GM23338 (cell line): ENCODE measurements around the gene VLDLR. TPM values are rescaled to one million over a fixed set of nuclear protein-coding genes. Genes with fewer than 3 reads are reported as not detected.

Experiments used
- ATAC-seq: fragments of 200-7000 bp; cut with Tn5 transposase; 3 replicates; pipeline ENCODE4 v1.9.1; 2020
- DNase-seq: peaks from one replicate; pipeline ENCODE4 v3.0.0-alpha.2; 2015; ENCODE audit warnings: low spot score
- H2AFZ ChIP-seq: fragments of 200-600 bp; sonication (generic); 2 replicates; pipeline ENCODE4 v1.8.0; 2016; ENCODE audit warnings: antibody characterized with exemption, mild to moderate bottlenecking, moderate library complexity
- H3F3A ChIP-seq: fragments of 200-600 bp; sonication (generic); replicated peaks from 2 replicates; pipeline ENCODE4 v1.8.0; 2017; ENCODE audit warnings: antibody characterized with exemption, mixed run types, low read depth
- H3K27ac ChIP-seq: fragments of 200-600 bp; sonication (generic); 2 replicates; pipeline ENCODE4 v1.6.1; 2016; ENCODE audit warnings: low read depth
- H3K27me3 ChIP-seq: fragments of 200-600 bp; sonication (generic); 2 replicates; pipeline ENCODE4 v1.8.0; 2016; ENCODE audit warnings: mild to moderate bottlenecking, mixed run types, moderate library complexity; ENCODE audit not compliant: insufficient read depth
- H3K36me3 ChIP-seq: fragments of 200-600 bp; sonication (generic); 2 replicates; pipeline ENCODE4 v1.8.0; 2016; ENCODE audit warnings: mild to moderate bottlenecking; ENCODE audit not compliant: insufficient read depth
- H3K4me1 ChIP-seq: fragments of 200-600 bp; sonication (generic); 2 replicates; pipeline ENCODE4 v1.8.0; 2016; ENCODE audit warnings: mild to moderate bottlenecking, moderate library complexity; ENCODE audit not compliant: insufficient read depth
- H3K4me2 ChIP-seq: fragments of 200-600 bp; sonication (generic); 2 replicates; pipeline ENCODE4 v1.7.1; 2017; ENCODE audit warnings: mixed run types
- H3K4me3 ChIP-seq: fragments of 200-600 bp; sonication (generic); 2 replicates; pipeline ENCODE4 v1.6.1; 2016; ENCODE audit warnings: mixed run types
- H3K79me2 ChIP-seq: fragments of 200-600 bp; sonication (generic); replicated peaks from 2 replicates; pipeline ENCODE4 v1.8.0; 2017; ENCODE audit warnings: mild to moderate bottlenecking; ENCODE audit not compliant: insufficient read depth
- H3K9me2 ChIP-seq: fragments of 200-600 bp; sonication (generic); 2 replicates; pipeline ENCODE4 v1.8.0; 2017; ENCODE audit not compliant: insufficient read depth
- H4K20me1 ChIP-seq: fragments of 200-600 bp; sonication (generic); replicated peaks from 2 replicates; pipeline ENCODE4 v1.8.0; 2017; ENCODE audit warnings: mild to moderate bottlenecking; ENCODE audit not compliant: insufficient read depth
- H3K27ac Mint-ChIP-seq: 2 replicates; pipeline ENCODE4 v1.8.0; 2020; ENCODE audit warnings: inconsistent platforms, mild to moderate bottlenecking, moderate library complexity, mixed read lengths
- H3K27me3 Mint-ChIP-seq: 3 replicates; pipeline ENCODE4 v1.8.0; 2022; ENCODE audit warnings: low read depth, mild to moderate bottlenecking, moderate library complexity, mixed read lengths, inconsistent platforms; ENCODE audit not compliant: insufficient read depth, poor library complexity
- H3K36me3 Mint-ChIP-seq: 3 replicates; pipeline ENCODE4 v1.8.0; 2021; ENCODE audit warnings: low read depth, mild to moderate bottlenecking, inconsistent platforms, moderate library complexity, mixed read lengths
- H3K4me1 Mint-ChIP-seq: 3 replicates; pipeline ENCODE4 v1.8.0; 2020; ENCODE audit warnings: mild to moderate bottlenecking, inconsistent platforms, mixed read lengths
- H3K4me3 Mint-ChIP-seq: 3 replicates; pipeline ENCODE4 v1.8.0; 2021; ENCODE audit warnings: moderate library complexity, mild to moderate bottlenecking, inconsistent platforms, mixed read lengths
- H3K9me3 Mint-ChIP-seq: 3 replicates; pipeline ENCODE4 v1.8.0; 2020; ENCODE audit warnings: moderate library complexity, mild to moderate bottlenecking, inconsistent platforms, mixed read lengths
- CREB1 ChIP-seq: fragments of 250-450 bp; sonication (Bioruptor Pico); IDR thresholded peaks from 2 replicates; pipeline ENCODE4 v1.5.0; 2020; ENCODE audit warnings: low read depth, mild to moderate bottlenecking, moderate library complexity
- EZH2 ChIP-seq: fragments of 200-600 bp; sonication (generic); IDR thresholded peaks from one replicate; pipeline ENCODE4 v1.8.0; 2017; ENCODE audit warnings: antibody characterized with exemption, mild to moderate bottlenecking, low read depth; ENCODE audit not compliant: unreplicated experiment
- EZH2phosphoT487 ChIP-seq: fragments of 200-600 bp; sonication (generic); IDR thresholded peaks from one replicate; pipeline ENCODE4 v1.8.1; 2018; ENCODE audit warnings: antibody characterized with exemption; ENCODE audit not compliant: unreplicated experiment
- JUNB ChIP-seq: IDR thresholded peaks from one replicate; pipeline ENCODE4 v1.6.1; 2016; ENCODE audit warnings: antibody characterized with exemption; ENCODE audit not compliant: unreplicated experiment
- NANOG ChIP-seq: IDR thresholded peaks from 2 replicates; pipeline ENCODE4 v1.6.1; 2016; ENCODE audit warnings: antibody characterized with exemption, borderline replicate concordance
- POLR2AphosphoS5 ChIP-seq: IDR thresholded peaks from 2 replicates; pipeline ENCODE4 v1.6.1; 2016; ENCODE audit warnings: antibody characterized with exemption, low read depth
- STAT1 ChIP-seq: IDR thresholded peaks from one replicate; pipeline ENCODE4 v1.6.1; 2016; ENCODE audit warnings: antibody characterized with exemption; ENCODE audit not compliant: unreplicated experiment
- ZNF114 ChIP-seq: fragments of 250-450 bp; sonication (Bioruptor Pico); IDR thresholded peaks from 2 replicates; pipeline ENCODE4 v1.5.0; 2020; ENCODE audit warnings: mild to moderate bottlenecking, moderate library complexity
- ZNF331 ChIP-seq: fragments of 250-450 bp; sonication (Bioruptor Pico); IDR thresholded peaks from 2 replicates; pipeline ENCODE4 v1.5.0; 2020; ENCODE audit warnings: low read depth, mild to moderate bottlenecking, moderate library complexity
- polyA plus RNA-seq: library from polyadenylated mRNA; unstranded; fragments of >200 nt; fragmentation: Nextera tagmentation; extraction: Ambion mirVana; gene quantifications from 2 replicates; pipeline ENCODE4 v1.2.1, GENCODE V29; 2016
- total RNA-seq: library from RNA; depleted of rRNA; stranded (reverse); fragments of >200 nt; shearing (Covaris generic); gene quantifications from 2 replicates; pipeline ENCODE4 v1.2.3, GENCODE V29; 2014
- TF ChIP-seq, protein P1 (sequence below): fragments of 250-450 bp; sonication (Bioruptor Pico); IDR thresholded peaks from 2 replicates; pipeline ENCODE4 v1.5.0; 2020; ENCODE audit warnings: mild to moderate bottlenecking, moderate library complexity
- TF ChIP-seq, protein P2 (sequence below), 2 experiments: fragments of 200-600 bp in 1 of 2; sonication (generic) in 1 of 2; conservative IDR thresholded peaks; 2 replicates each; pipeline versions ENCODE4 v1.5.1 to v1.6.1; 2016 to 2017; ENCODE audit warnings: antibody characterized with exemption in 2 of 2, low read depth in 2 of 2, mild to moderate bottlenecking in 2 of 2, moderate library complexity in 1 of 2
- TF ChIP-seq, protein P3 (sequence below): IDR thresholded peaks from 2 replicates; pipeline ENCODE4 v1.6.1; 2016; ENCODE audit warnings: antibody characterized with exemption
- TF ChIP-seq, protein P4 (sequence below): IDR thresholded peaks from one replicate; pipeline ENCODE4 v1.6.1; 2018; ENCODE audit warnings: antibody characterized with exemption; ENCODE audit not compliant: unreplicated experiment

VLDLR gene
- total and polyA plus RNA-seq, 2 experiments from 2014 or later = 14.9 to 49.8 TPM

DNA sequence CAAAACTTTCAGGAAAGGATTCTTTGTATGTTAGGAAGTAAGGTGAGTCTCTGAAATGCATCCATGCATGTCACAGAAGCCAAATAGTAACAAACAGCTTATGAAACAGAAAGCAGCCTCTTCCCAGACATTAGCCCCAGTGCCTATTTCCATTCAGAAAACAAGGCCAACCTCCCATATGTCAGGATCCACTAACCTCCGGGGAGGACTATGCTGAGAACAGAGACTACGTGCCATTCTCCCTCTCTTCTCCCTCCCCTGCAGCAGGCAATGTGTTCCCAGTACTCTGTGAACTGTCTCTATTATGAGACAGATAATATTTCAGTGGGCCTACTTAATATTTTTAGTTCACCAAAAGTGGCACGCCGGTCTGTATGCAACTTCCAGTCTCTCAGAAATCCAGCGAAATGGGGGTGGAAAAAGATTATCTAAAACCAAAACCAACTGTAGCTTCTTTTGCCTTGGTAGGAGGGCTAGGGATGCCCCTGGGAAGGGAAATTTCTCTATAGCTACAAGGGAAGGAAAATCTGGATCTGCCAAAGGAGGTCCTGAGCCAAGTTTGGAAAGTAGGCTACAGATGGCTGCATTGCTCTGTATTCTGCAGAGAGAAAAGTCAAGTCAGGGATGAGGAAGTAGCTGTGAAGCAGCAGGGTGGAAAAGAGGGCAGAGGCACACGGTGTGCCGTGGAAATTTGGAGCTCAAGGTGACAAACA, 42.0 kb downstream of the VLDLR start:
- peak overlapping the region; percentile 63; the same call in 1 of the 2 replicates for H3K27ac Mint-ChIP-seq
- no peak overlapping the region for H3K4me3 Mint-ChIP-seq
- no peak overlapping the region for H3K4me2 ChIP-seq
- H4K20me1 ChIP-seq = no peaks in the 10 kb centered on the region
- no peaks in the 10 kb centered on the region for H3F3A ChIP-seq
- H2AFZ ChIP-seq = no peak overlapping the region
- peaks cover 27% of the 10 kb centered on the region for H3K36me3 Mint-ChIP-seq
- peaks cover 2% of the 10 kb centered on the region for H3K27me3 Mint-ChIP-seq
- TF ChIP-seq POLR2AphosphoS5 (no peak), EZH2phosphoT487 (no peak), NANOG (no peak), EZH2 (no peak), ZNF114 (no peak), ZNF331 (CRISPR knock-in tag) (no peak), JUNB (no peak), STAT1 (no peak), CREB1 (no peak)
- TF ChIP-seq, protein P1, sequence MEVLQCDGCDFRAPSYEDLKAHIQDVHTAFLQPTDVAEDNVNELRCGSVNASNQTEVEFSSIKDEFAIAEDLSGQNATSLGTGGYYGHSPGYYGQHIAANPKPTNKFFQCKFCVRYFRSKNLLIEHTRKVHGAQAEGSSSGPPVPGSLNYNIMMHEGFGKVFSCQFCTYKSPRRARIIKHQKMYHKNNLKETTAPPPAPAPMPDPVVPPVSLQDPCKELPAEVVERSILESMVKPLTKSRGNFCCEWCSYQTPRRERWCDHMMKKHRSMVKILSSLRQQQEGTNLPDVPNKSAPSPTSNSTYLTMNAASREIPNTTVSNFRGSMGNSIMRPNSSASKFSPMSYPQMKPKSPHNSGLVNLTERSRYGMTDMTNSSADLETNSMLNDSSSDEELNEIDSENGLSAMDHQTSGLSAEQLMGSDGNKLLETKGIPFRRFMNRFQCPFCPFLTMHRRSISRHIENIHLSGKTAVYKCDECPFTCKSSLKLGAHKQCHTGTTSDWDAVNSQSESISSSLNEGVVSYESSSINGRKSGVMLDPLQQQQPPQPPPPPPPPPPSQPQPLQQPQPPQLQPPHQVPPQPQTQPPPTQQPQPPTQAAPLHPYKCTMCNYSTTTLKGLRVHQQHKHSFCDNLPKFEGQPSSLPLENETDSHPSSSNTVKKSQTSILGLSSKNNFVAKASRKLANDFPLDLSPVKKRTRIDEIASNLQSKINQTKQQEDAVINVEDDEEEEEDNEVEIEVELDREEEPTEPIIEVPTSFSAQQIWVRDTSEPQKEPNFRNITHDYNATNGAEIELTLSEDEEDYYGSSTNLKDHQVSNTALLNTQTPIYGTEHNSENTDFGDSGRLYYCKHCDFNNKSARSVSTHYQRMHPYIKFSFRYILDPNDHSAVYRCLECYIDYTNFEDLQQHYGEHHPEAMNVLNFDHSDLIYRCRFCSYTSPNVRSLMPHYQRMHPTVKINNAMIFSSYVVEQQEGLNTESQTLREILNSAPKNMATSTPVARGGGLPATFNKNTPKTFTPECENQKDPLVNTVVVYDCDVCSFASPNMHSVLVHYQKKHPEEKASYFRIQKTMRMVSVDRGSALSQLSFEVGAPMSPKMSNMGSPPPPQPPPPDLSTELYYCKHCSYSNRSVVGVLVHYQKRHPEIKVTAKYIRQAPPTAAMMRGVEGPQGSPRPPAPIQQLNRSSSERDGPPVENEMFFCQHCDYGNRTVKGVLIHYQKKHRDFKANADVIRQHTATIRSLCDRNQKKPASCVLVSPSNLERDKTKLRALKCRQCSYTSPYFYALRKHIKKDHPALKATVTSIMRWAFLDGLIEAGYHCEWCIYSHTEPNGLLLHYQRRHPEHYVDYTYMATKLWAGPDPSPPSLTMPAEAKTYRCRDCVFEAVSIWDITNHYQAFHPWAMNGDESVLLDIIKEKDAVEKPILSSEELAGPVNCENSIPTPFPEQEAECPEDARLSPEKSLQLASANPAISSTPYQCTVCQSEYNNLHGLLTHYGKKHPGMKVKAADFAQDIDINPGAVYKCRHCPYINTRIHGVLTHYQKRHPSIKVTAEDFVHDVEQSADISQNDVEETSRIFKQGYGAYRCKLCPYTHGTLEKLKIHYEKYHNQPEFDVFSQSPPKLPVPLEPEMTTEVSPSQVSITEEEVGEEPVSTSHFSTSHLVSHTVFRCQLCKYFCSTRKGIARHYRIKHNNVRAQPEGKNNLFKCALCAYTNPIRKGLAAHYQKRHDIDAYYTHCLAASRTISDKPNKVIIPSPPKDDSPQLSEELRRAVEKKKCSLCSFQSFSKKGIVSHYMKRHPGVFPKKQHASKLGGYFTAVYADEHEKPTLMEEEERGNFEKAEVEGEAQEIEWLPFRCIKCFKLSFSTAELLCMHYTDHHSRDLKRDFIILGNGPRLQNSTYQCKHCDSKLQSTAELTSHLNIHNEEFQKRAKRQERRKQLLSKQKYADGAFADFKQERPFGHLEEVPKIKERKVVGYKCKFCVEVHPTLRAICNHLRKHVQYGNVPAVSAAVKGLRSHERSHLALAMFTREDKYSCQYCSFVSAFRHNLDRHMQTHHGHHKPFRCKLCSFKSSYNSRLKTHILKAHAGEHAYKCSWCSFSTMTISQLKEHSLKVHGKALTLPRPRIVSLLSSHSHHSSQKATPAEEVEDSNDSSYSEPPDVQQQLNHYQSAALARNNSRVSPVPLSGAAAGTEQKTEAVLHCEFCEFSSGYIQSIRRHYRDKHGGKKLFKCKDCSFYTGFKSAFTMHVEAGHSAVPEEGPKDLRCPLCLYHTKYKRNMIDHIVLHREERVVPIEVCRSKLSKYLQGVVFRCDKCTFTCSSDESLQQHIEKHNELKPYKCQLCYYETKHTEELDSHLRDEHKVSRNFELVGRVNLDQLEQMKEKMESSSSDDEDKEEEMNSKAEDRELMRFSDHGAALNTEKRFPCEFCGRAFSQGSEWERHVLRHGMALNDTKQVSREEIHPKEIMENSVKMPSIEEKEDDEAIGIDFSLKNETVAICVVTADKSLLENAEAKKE = no peak
- TF ChIP-seq, protein P2, sequence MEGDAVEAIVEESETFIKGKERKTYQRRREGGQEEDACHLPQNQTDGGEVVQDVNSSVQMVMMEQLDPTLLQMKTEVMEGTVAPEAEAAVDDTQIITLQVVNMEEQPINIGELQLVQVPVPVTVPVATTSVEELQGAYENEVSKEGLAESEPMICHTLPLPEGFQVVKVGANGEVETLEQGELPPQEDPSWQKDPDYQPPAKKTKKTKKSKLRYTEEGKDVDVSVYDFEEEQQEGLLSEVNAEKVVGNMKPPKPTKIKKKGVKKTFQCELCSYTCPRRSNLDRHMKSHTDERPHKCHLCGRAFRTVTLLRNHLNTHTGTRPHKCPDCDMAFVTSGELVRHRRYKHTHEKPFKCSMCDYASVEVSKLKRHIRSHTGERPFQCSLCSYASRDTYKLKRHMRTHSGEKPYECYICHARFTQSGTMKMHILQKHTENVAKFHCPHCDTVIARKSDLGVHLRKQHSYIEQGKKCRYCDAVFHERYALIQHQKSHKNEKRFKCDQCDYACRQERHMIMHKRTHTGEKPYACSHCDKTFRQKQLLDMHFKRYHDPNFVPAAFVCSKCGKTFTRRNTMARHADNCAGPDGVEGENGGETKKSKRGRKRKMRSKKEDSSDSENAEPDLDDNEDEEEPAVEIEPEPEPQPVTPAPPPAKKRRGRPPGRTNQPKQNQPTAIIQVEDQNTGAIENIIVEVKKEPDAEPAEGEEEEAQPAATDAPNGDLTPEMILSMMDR (conservative IDR thresholded peaks at IDR 0.05; ENCODE audit: low read depth in 2 of 2) = no peak
- TF ChIP-seq, protein P3, sequence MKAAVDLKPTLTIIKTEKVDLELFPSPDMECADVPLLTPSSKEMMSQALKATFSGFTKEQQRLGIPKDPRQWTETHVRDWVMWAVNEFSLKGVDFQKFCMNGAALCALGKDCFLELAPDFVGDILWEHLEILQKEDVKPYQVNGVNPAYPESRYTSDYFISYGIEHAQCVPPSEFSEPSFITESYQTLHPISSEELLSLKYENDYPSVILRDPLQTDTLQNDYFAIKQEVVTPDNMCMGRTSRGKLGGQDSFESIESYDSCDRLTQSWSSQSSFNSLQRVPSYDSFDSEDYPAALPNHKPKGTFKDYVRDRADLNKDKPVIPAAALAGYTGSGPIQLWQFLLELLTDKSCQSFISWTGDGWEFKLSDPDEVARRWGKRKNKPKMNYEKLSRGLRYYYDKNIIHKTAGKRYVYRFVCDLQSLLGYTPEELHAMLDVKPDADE = no peak
- TF ChIP-seq, protein P4, sequence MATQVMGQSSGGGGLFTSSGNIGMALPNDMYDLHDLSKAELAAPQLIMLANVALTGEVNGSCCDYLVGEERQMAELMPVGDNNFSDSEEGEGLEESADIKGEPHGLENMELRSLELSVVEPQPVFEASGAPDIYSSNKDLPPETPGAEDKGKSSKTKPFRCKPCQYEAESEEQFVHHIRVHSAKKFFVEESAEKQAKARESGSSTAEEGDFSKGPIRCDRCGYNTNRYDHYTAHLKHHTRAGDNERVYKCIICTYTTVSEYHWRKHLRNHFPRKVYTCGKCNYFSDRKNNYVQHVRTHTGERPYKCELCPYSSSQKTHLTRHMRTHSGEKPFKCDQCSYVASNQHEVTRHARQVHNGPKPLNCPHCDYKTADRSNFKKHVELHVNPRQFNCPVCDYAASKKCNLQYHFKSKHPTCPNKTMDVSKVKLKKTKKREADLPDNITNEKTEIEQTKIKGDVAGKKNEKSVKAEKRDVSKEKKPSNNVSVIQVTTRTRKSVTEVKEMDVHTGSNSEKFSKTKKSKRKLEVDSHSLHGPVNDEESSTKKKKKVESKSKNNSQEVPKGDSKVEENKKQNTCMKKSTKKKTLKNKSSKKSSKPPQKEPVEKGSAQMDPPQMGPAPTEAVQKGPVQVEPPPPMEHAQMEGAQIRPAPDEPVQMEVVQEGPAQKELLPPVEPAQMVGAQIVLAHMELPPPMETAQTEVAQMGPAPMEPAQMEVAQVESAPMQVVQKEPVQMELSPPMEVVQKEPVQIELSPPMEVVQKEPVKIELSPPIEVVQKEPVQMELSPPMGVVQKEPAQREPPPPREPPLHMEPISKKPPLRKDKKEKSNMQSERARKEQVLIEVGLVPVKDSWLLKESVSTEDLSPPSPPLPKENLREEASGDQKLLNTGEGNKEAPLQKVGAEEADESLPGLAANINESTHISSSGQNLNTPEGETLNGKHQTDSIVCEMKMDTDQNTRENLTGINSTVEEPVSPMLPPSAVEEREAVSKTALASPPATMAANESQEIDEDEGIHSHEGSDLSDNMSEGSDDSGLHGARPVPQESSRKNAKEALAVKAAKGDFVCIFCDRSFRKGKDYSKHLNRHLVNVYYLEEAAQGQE = no peak
- H3K4me3 ChIP-seq = no peak overlapping the region
- DNase-seq = no peak
- H3K9me3 Mint-ChIP-seq = peaks cover 22% of the 10 kb centered on the region; the same call in 2 of the 3 replicates
- no peak for ATAC-seq
- H3K9me2 ChIP-seq = peaks cover 3% of the 10 kb centered on the region; the same call in 1 of the 2 replicates
- no peaks in the 10 kb centered on the region for H3K79me2 ChIP-seq
- peaks cover 5% of the 10 kb centered on the region; the same call in 1 of the 3 replicates for H3K4me1 Mint-ChIP-seq
- no peak overlapping the region for H3K27ac ChIP-seq
- H3K4me1 ChIP-seq = 0 out of 2 replicates have a peak, but pooled peaks cover 5% of the 10 kb centered on the region
- no peaks in the 10 kb centered on the region for H3K36me3 ChIP-seq
- H3K27me3 ChIP-seq = no peaks in the 10 kb centered on the region
